Vagina (tissue), 2 donors: ENCODE results near the gene NISCH.

Source experiments
- POLR2A ChIP-seq, 2 donors: fragments of 450-650 bp; IDR thresholded peaks; one replicate each; pipeline ENCODE4 v1.6.1; 2017; ENCODE audit warnings: antibody characterized with exemption in 2 of 2, mild to moderate bottlenecking in 2 of 2, moderate library complexity in 2 of 2
- POLR2AphosphoS5 ChIP-seq, 2 donors: sonication (generic); formaldehyde crosslinking; IDR thresholded peaks; one replicate each; pipeline ENCODE4 v1.9.0; 2017; ENCODE audit warnings: antibody characterized with exemption in 2 of 2, mild to moderate bottlenecking in 2 of 2, low read depth in 1 of 2; ENCODE audit not compliant: insufficient read depth in 1 of 2
- TF ChIP-seq, protein P1 (sequence below), 3 experiments: fragments of 450-650 bp in 2 of 3; fragments of 200-600 bp in 1 of 3; sonication (generic) in 1 of 3; IDR thresholded peaks; one replicate each; pipeline ENCODE4 v1.5.1; 2017 to 2019; ENCODE audit warnings: antibody characterized with exemption in 3 of 3, mild to moderate bottlenecking in 2 of 3, moderate library complexity in 2 of 3

DNA sequence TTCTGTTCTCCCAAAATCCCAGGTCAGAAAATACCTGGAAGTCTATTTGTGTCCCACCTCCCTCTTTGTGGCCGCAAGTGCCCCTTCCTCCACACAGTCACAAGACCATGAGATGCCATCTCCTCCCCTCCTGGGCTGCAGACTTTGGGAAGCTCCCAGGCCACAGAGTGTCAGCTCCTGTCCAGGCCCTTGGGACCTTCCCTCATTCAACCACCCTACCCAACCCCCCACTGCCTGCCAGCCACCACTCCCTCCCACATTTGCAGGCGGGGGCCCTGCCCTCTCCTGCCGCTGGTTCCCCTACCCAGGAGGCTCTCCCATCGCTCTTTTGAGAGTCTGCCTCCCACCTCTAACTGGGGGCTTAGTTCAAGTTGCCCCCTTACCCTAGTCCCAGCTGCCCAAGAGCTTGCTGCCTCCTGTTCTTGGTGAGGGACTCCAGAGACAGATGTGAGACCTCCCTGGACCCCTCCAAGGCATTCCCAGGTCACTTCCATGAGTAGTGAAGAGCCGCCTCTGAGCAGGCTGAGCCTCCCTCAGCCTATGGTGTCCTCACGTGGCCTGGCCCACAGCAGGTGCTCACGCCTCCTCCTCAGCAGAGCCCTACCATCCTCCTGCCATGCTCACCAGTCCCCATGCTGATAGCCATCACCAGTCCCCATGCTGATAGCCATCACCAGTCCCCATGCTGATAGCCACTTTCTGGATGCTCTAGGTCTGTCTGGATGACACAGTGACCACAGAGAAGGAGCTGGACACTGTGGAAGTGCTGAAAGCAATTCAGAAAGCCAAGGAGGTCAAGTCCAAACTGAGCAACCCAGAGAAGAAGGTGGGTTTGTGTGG lies 23.9 kb downstream of the NISCH start:
- no peak for TF ChIP-seq POLR2A (IDR thresholded peaks at IDR 0.05)
- TF ChIP-seq, protein P1, sequence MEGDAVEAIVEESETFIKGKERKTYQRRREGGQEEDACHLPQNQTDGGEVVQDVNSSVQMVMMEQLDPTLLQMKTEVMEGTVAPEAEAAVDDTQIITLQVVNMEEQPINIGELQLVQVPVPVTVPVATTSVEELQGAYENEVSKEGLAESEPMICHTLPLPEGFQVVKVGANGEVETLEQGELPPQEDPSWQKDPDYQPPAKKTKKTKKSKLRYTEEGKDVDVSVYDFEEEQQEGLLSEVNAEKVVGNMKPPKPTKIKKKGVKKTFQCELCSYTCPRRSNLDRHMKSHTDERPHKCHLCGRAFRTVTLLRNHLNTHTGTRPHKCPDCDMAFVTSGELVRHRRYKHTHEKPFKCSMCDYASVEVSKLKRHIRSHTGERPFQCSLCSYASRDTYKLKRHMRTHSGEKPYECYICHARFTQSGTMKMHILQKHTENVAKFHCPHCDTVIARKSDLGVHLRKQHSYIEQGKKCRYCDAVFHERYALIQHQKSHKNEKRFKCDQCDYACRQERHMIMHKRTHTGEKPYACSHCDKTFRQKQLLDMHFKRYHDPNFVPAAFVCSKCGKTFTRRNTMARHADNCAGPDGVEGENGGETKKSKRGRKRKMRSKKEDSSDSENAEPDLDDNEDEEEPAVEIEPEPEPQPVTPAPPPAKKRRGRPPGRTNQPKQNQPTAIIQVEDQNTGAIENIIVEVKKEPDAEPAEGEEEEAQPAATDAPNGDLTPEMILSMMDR (IDR thresholded peaks at IDR 0.05): no peak
- TF ChIP-seq POLR2AphosphoS5 (IDR thresholded peaks at IDR 0.05; ENCODE audit: insufficient read depth in 1 of 2, low read depth in 1 of 2): no peak
